WTC11 (cell line): Measurements from ENCODE around the gene OPN5. TPM values are rescaled to one million over a fixed set of nuclear protein-coding genes. Genes with fewer than 3 reads are reported as not detected.

Source experiments
- ATAC-seq: fragments of 200-7000 bp; cut with Tn5 transposase; 2 replicates; pipeline ENCODE4 v1.10.0; 2021; ENCODE audit warnings: mild to moderate bottlenecking, moderate library complexity
- Bru-seq: library from RNA; stranded (reverse); fragments of 400-500 nt; gene quantifications from one replicate; lab custom pipeline; 2021; lab: Mats Ljungman, UMichigan
- CTCF ChIA-PET: fragments of 300-600 bp; sonication (Branson Sonifier 250); formaldehyde crosslinking; loops from one replicate; lab custom pipeline; 2021; ENCODE audit warnings: antibody characterized with exemption; lab: Charles Lee
- POLR2A ChIA-PET: fragments of 350-600 bp; sonication (Branson Sonifier 250); formaldehyde crosslinking; loops from one replicate; lab custom pipeline; 2021; ENCODE audit warnings: antibody characterized with exemption; lab: Charles Lee
- DNase-seq: peaks from one replicate; pipeline ENCODE4 v3.0.0; 2021; ENCODE audit warnings: low spot score
- H3K27ac Mint-ChIP-seq: 2 replicates; pipeline ENCODE4 v1.8.0; 2021; ENCODE audit warnings: mixed read lengths
- H3K27me3 Mint-ChIP-seq: 2 replicates; pipeline ENCODE4 v1.8.0; 2021; ENCODE audit warnings: low read depth, mild to moderate bottlenecking, moderate library complexity, mixed read lengths
- H3K36me3 Mint-ChIP-seq: 2 replicates; pipeline ENCODE4 v1.8.0; 2021; ENCODE audit warnings: mixed read lengths
- H3K4me1 Mint-ChIP-seq: 2 replicates; pipeline ENCODE4 v1.8.0; 2022; ENCODE audit warnings: mixed read lengths
- H3K4me3 Mint-ChIP-seq: 2 replicates; pipeline ENCODE4 v1.8.0; 2021; ENCODE audit warnings: mild to moderate bottlenecking, moderate library complexity, mixed read lengths
- H3K9me3 Mint-ChIP-seq: 2 replicates; pipeline ENCODE4 v1.8.0; 2021; ENCODE audit warnings: mixed read lengths
- ELF4 ChIP-seq: sonication (generic); formaldehyde crosslinking; IDR thresholded peaks from 2 replicates; pipeline ENCODE4 v1.8.1; 2022; ENCODE audit warnings: low read depth, mild to moderate bottlenecking, moderate library complexity, missing genetic modification reagents
- EMX1 ChIP-seq: fragments of 250-450 bp; sonication (Bioruptor Pico); IDR thresholded peaks from 2 replicates; pipeline ENCODE4 v1.8.0; 2021; ENCODE audit warnings: mild to moderate bottlenecking
- GRHL2 ChIP-seq: fragments of 250-450 bp; sonication (Bioruptor Pico); IDR thresholded peaks from 2 replicates; pipeline ENCODE4 v1.8.0; 2022; ENCODE audit warnings: mild to moderate bottlenecking, moderate library complexity; ENCODE audit not compliant: insufficient replicate concordance, severe bottlenecking
- NFYB ChIP-seq: sonication (generic); formaldehyde crosslinking; conservative IDR thresholded peaks from 2 replicates; pipeline ENCODE4 v1.8.0; 2022; ENCODE audit warnings: low read depth, missing genetic modification reagents
- NR3C1 ChIP-seq: sonication (generic); formaldehyde crosslinking; conservative IDR thresholded peaks from 2 replicates; pipeline ENCODE4 v1.8.1; 2023; ENCODE audit warnings: low read depth, mild to moderate bottlenecking, missing genetic modification reagents
- RELA ChIP-seq: sonication (generic); formaldehyde crosslinking; IDR thresholded peaks from 2 replicates; pipeline ENCODE4 v1.8.1; 2022; ENCODE audit warnings: missing genetic modification reagents, mild to moderate bottlenecking, borderline replicate concordance
- ZNF138 ChIP-seq: sonication (generic); formaldehyde crosslinking; conservative IDR thresholded peaks from 2 replicates; pipeline ENCODE4 v1.8.1; 2022; ENCODE audit warnings: mild to moderate bottlenecking, moderate library complexity, missing genetic modification reagents
- ZNF317 ChIP-seq: sonication (generic); formaldehyde crosslinking; IDR thresholded peaks from 2 replicates; pipeline ENCODE4 v1.8.1; 2023; ENCODE audit warnings: low read depth, mild to moderate bottlenecking, moderate library complexity, missing genetic modification reagents, borderline replicate concordance
- ZNF416 ChIP-seq: fragments of 250-450 bp; sonication (Bioruptor Pico); IDR thresholded peaks from 2 replicates; pipeline ENCODE4 v1.9.0; 2021; ENCODE audit warnings: mild to moderate bottlenecking, inconsistent platforms
- ZNF423 ChIP-seq: fragments of 250-450 bp; sonication (Bioruptor Pico); IDR thresholded peaks from 2 replicates; pipeline ENCODE4 v2.1.2; 2022; ENCODE audit warnings: mild to moderate bottlenecking, moderate library complexity
- long read RNA-seq, 3 experiments: library from RNA in 1 of 3; library from capped mRNA in 1 of 3; library from polyadenylated mRNA in 1 of 3; unstranded in 2 of 3; stranded (forward) in 1 of 3; transcript quantifications; one replicate each; pipeline ENCODE4 v2.0.0, GENCODE V29; 2021
- total RNA-seq: library from RNA; stranded (reverse); gene quantifications from 3 replicates; pipeline ENCODE4 v1.2.3, GENCODE V29; 2021
- TF ChIP-seq, protein P1 (sequence below): sonication (generic); formaldehyde crosslinking; IDR thresholded peaks from 2 replicates; pipeline ENCODE4 v1.8.0; 2023; ENCODE audit warnings: missing genetic modification reagents, mild to moderate bottlenecking, borderline replicate concordance
- TF ChIP-seq, protein P2 (sequence below): sonication (generic); formaldehyde crosslinking; IDR thresholded peaks from 2 replicates; pipeline ENCODE4 v1.8.1; 2023; ENCODE audit warnings: mild to moderate bottlenecking, missing genetic modification reagents
- TF ChIP-seq, protein P3 (sequence below): fragments of 250-450 bp; sonication (Bioruptor Pico); IDR thresholded peaks from 2 replicates; pipeline ENCODE4 v1.8.0; 2021; ENCODE audit warnings: mild to moderate bottlenecking
- TF ChIP-seq, protein P4 (sequence below): sonication (generic); formaldehyde crosslinking; IDR thresholded peaks from 2 replicates; pipeline ENCODE4 v1.8.1; 2022; ENCODE audit warnings: mild to moderate bottlenecking, moderate library complexity, missing genetic modification reagents
- TF ChIP-seq, protein P5 (sequence below): sonication (generic); formaldehyde crosslinking; IDR thresholded peaks from 2 replicates; pipeline ENCODE4 v1.8.0; 2022; ENCODE audit warnings: mild to moderate bottlenecking, missing genetic modification reagents
- TF ChIP-seq, protein P6 (sequence below): sonication (generic); formaldehyde crosslinking; conservative IDR thresholded peaks from 2 replicates; pipeline ENCODE4 v1.8.1; 2022; ENCODE audit warnings: mild to moderate bottlenecking, missing genetic modification reagents

OPN5 gene, protein sequence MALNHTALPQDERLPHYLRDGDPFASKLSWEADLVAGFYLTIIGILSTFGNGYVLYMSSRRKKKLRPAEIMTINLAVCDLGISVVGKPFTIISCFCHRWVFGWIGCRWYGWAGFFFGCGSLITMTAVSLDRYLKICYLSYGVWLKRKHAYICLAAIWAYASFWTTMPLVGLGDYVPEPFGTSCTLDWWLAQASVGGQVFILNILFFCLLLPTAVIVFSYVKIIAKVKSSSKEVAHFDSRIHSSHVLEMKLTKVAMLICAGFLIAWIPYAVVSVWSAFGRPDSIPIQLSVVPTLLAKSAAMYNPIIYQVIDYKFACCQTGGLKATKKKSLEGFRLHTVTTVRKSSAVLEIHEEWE
- not detected in 3 replicates for total RNA-seq
- not detected for Bru-seq, nascent RNA
- long read RNA-seq, experiment 1, result 0 reads
- long read RNA-seq, experiment 2, result 0 reads
- long read RNA-seq, experiment 3, result 0 reads

DNA sequence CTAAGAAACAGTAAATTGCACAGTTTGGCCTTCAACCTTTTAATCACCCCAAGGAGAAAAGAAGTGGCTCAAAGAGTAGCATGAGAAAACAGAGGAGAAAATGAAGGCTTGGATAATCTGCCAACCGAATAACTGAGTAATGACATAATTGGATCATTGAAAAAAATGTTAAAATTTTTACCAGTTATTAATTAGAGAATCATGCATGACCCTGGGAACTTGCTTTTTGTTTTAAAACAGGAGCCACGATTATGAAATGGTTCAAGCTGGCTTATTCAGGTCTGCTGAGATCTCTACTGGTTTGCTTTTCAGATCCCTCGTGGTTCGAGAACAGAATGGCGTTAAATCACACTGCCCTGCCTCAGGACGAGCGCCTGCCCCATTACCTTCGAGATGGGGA is at the start of gene OPN5:
Gene OPN5, plus strand, starts transcription at position 301 of the 400 bp plus-strand sequence. Its CDS starts 35 bp downstream, at position 336.
- no peaks in the 10 kb centered on the region for H3K9me3 Mint-ChIP-seq
- peaks cover 19% of the 10 kb centered on the region for H3K27me3 Mint-ChIP-seq
- ATAC-seq, result peak; percentile 24; the same call in 1 of the 2 replicates
- peaks cover 13% of the 10 kb centered on the region for H3K4me1 Mint-ChIP-seq
- H3K27ac Mint-ChIP-seq, result no peak within 1 kb of the TSS
- CTCF ChIA-PET, result interaction anchor here (1.0 to 2.5 kb wide), 4 partner anchors 9 to 372 kb away, joined by 3 to 40 read pairs (median 3); no protein-coding TSS in a partner anchor
- TF ChIP-seq, protein P1, sequence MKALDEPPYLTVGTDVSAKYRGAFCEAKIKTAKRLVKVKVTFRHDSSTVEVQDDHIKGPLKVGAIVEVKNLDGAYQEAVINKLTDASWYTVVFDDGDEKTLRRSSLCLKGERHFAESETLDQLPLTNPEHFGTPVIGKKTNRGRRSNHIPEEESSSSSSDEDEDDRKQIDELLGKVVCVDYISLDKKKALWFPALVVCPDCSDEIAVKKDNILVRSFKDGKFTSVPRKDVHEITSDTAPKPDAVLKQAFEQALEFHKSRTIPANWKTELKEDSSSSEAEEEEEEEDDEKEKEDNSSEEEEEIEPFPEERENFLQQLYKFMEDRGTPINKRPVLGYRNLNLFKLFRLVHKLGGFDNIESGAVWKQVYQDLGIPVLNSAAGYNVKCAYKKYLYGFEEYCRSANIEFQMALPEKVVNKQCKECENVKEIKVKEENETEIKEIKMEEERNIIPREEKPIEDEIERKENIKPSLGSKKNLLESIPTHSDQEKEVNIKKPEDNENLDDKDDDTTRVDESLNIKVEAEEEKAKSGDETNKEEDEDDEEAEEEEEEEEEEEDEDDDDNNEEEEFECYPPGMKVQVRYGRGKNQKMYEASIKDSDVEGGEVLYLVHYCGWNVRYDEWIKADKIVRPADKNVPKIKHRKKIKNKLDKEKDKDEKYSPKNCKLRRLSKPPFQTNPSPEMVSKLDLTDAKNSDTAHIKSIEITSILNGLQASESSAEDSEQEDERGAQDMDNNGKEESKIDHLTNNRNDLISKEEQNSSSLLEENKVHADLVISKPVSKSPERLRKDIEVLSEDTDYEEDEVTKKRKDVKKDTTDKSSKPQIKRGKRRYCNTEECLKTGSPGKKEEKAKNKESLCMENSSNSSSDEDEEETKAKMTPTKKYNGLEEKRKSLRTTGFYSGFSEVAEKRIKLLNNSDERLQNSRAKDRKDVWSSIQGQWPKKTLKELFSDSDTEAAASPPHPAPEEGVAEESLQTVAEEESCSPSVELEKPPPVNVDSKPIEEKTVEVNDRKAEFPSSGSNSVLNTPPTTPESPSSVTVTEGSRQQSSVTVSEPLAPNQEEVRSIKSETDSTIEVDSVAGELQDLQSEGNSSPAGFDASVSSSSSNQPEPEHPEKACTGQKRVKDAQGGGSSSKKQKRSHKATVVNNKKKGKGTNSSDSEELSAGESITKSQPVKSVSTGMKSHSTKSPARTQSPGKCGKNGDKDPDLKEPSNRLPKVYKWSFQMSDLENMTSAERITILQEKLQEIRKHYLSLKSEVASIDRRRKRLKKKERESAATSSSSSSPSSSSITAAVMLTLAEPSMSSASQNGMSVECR, result no peak
- no peak for TF ChIP-seq ZNF416 (CRISPR knock-in tag)
- TF ChIP-seq, protein P2, sequence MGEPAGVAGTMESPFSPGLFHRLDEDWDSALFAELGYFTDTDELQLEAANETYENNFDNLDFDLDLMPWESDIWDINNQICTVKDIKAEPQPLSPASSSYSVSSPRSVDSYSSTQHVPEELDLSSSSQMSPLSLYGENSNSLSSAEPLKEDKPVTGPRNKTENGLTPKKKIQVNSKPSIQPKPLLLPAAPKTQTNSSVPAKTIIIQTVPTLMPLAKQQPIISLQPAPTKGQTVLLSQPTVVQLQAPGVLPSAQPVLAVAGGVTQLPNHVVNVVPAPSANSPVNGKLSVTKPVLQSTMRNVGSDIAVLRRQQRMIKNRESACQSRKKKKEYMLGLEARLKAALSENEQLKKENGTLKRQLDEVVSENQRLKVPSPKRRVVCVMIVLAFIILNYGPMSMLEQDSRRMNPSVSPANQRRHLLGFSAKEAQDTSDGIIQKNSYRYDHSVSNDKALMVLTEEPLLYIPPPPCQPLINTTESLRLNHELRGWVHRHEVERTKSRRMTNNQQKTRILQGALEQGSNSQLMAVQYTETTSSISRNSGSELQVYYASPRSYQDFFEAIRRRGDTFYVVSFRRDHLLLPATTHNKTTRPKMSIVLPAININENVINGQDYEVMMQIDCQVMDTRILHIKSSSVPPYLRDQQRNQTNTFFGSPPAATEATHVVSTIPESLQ, result no peak
- TF ChIP-seq ELF4, result no peak
- TF ChIP-seq EMX1 (CRISPR knock-in tag), result no peak
- no peak for TF ChIP-seq GRHL2 (CRISPR knock-in tag)
- no peak for TF ChIP-seq NFYB (CRISPR knock-in tag)
- TF ChIP-seq, protein P3, sequence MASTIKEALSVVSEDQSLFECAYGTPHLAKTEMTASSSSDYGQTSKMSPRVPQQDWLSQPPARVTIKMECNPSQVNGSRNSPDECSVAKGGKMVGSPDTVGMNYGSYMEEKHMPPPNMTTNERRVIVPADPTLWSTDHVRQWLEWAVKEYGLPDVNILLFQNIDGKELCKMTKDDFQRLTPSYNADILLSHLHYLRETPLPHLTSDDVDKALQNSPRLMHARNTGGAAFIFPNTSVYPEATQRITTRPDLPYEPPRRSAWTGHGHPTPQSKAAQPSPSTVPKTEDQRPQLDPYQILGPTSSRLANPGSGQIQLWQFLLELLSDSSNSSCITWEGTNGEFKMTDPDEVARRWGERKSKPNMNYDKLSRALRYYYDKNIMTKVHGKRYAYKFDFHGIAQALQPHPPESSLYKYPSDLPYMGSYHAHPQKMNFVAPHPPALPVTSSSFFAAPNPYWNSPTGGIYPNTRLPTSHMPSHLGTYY, result no peak
- TF ChIP-seq, protein P4, sequence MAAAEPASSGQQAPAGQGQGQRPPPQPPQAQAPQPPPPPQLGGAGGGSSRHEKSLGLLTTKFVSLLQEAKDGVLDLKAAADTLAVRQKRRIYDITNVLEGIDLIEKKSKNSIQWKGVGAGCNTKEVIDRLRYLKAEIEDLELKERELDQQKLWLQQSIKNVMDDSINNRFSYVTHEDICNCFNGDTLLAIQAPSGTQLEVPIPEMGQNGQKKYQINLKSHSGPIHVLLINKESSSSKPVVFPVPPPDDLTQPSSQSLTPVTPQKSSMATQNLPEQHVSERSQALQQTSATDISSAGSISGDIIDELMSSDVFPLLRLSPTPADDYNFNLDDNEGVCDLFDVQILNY (CRISPR knock-in tag), result no peak
- no peak for TF ChIP-seq ZNF423 (CRISPR knock-in tag)
- TF ChIP-seq, protein P5, sequence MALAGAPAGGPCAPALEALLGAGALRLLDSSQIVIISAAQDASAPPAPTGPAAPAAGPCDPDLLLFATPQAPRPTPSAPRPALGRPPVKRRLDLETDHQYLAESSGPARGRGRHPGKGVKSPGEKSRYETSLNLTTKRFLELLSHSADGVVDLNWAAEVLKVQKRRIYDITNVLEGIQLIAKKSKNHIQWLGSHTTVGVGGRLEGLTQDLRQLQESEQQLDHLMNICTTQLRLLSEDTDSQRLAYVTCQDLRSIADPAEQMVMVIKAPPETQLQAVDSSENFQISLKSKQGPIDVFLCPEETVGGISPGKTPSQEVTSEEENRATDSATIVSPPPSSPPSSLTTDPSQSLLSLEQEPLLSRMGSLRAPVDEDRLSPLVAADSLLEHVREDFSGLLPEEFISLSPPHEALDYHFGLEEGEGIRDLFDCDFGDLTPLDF (CRISPR knock-in tag), result no peak
- TF ChIP-seq NR3C1, result no peak
- TF ChIP-seq, protein P6, sequence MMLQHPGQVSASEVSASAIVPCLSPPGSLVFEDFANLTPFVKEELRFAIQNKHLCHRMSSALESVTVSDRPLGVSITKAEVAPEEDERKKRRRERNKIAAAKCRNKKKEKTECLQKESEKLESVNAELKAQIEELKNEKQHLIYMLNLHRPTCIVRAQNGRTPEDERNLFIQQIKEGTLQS (CRISPR knock-in tag), result no peak
- no peak for TF ChIP-seq RELA
- TF ChIP-seq ZNF138 (CRISPR knock-in tag), result no peak
- TF ChIP-seq ZNF317, result no peak
- no peak within 1 kb of the TSS for H3K4me3 Mint-ChIP-seq
- no peaks in the 10 kb centered on the region for H3K36me3 Mint-ChIP-seq
- no peak for DNase-seq
- POLR2A ChIA-PET, result interaction anchor here (1.3 kb wide), 1 partner anchor 150 kb away, joined by 4 read pairs; no protein-coding TSS in a partner anchor
